ENCODE data around the gene NDUFS4.
"Not testable (repeated sequence)": the region's sequence is repeated elsewhere in the genome, so short reads cannot be mapped to it uniquely, and the experiment has no call there.

NDUFS4 gene

DNA sequence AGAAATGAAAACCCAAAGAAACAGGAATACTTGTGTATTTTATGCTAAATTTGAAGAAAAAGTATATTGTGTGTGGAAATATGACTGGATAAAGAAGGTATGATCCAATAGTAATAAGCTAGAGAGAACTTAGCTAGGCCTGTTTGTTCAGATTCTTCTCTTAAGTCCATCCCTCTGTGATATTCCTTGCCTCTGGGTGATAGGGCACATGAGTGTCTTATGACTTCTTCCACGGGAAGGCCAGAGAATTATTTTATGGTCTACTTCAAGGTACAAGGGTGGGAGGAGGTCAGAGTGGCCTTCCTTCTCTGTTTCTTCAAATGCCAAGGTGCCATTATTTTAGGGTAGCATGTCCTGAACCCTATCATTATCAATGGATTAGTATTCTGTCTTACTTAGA is 113.7 kb downstream of the NDUFS4 start:
- DNase-seq = no peak

DNA sequence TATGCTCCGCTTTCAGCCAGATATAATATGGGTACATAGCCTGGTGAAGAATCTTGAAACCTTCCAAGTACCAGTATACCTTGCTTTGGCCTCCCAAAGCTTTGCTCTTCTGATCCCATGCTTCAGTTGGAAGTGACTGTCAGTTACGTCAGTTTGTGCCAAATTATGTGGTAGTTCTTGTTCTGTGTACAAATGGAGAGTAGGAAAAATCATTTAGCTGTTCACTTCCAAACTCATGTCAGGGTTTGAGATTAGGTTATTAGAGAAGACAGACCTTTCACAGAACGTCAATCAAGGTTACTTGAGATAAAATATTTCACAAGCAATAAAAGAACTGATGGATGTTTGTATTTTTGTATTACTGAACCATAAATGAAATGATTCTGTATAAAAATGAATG is 117.2 kb downstream of the NDUFS4 start:
- DNase-seq = no peak

DNA sequence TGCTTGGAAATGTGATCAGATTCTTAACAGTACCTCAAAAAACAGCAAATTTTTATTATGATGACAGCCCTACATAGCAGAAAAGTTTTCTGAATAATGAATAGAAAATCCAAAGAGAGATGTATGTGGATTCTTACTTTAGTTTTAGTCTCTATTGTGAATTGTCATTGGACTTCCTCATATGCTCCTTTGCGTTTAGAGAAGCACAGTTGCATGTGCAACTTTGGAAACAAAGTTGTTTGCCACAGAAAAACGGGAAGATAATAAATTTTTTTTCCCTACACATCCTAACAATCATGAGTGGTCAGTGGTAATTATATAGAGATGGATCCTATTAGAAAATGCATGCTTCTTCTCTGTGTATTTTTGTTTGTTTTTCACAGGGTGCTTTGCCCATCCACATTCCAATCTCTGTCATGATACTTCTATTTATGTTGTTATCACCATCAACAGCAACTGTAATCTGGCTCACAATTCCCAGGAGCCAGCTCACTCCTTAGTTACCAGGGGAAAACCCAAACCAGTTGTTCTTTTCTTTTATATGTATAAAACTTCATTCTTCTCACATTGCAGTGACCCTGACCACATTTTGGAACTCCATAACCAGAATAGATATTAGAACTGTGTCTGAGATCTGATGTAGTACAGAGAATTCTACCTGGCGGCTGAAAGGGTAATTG is 118.7 kb downstream of the NDUFS4 start:
- no peak for DNase-seq

DNA sequence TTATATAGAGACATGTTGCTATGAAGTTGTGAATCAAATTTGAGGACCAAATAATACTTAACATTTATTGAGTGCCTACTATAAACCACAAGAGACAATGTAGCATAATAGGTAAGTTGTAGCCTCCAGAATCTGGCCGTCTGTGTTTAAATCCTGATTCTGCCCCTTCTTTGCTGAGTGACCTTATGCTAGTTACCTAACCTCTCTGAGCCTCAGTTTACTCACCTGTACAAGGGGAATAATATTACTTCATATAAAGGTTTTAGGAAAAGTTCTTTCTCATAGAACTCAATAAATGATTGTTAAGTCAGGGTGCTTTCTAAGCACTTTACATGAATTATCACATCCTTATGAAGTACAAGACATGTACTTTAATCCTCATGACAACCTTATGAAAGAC is 120.6 kb downstream of the NDUFS4 start:
- DNase-seq = no peak

DNA sequence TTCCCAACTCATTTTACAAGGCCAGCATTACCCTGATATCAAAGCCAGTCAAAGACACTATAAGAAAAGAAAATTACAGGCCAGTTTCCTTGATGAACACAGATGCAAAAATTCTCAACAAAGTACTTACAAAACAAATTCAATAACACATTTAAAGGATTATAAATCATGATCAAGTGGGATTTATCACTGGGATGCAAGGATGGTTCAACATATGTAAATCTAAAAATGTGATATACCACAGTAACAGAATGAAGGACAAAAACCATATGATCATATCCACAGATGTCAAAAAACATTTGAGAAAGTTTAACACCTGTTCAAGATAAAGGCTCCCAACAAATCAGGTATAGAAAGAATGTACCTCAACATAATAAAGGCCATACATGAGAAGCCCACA is 130.6 kb downstream of the NDUFS4 start:
- DNase-seq = no peak

DNA sequence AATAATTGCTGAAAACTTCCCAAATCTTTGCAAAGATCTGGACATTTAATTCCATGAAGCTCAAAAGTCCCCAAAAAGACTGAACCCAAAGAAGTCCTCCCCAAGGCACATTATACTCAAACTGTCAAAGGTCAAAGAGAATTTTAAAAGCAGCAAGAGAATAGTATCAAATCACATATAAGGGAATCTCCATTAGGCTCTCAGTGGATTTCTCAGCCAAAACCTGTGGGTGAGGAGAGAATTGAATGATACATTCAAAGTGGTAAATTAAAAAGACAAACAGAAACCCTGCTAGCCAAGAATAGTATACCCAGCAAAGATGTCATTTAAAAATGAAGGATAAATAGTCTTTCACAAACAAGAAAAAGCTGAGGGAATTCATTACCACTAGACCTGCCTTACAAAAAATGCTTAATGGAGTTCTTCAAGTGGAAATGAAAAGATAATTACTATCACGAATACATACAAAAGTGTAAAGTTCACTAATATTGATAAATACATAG is 134.1 kb downstream of the NDUFS4 start:
- no peak for DNase-seq

DNA sequence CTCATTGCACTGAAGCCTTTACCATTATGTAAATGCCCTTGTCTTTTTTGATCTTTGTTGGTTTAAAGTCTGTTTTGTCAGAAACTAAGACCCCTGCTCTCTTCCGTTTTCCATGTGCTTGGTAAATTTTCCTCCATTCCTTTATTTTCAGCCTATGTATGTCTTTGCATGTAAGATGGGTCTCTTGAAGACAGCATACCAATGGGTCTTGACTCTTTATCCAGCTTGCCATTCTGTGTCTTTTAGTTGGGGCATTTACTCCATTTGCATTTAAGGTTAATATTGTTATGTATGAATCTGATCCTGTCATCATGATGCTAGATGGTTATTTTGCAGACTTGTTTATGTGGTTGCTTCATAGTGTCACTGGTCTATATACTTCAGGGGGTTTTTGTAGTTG is 150.0 kb downstream of the NDUFS4 start:
- not testable (repeated sequence) for DNase-seq

DNA sequence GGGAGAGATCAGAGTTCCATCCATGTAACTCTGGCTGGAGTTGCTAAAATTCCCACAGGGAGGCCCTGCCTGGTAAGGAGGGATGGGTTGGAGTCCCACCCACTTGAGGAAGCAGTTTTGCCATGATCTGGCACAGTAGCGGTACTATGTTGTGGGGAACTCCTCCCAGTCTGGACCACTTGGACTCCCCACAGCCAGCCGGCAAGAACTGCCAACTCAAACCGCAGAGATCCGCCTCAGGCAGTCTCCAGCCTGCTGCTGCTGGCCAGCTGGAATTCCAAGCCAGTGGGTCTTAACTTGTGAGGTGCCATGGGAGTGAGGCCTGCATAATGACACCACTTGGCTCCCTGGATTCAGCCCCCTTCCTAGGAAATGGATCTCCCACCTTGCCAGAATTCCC is 151.9 kb downstream of the NDUFS4 start:
- DNase-seq = no peak

DNA sequence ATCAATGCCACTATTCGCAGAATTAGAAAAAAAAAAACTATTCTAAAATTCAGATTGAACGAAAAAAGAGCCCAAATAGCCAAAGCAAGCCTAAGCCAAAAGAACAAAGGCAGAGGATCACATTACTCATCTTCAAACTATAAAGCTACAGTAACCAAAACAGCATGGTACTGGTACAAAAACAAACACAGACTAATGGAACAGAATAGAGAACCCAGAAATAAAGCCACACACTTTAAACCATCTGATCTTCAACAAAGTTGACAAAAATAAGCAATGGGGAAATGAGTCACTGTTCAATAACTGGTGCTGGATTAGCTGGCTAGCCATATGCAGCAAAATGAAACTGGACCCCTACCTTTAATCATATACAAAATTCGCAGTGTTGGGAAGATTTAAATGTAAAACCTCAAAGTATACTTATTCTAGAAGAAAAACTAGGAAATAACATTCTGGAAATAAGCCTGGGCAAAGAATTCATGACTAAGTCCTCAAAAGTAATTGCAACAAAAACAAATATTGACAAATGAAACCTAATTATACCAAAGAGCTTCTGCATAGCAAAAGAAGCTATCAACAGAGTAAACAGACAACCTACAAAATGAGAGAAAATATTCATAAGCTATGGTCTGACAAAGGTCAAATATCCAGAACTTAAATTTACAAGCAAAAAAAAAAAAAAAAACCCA is 153.7 kb downstream of the NDUFS4 start:
- no peak for DNase-seq

DNA sequence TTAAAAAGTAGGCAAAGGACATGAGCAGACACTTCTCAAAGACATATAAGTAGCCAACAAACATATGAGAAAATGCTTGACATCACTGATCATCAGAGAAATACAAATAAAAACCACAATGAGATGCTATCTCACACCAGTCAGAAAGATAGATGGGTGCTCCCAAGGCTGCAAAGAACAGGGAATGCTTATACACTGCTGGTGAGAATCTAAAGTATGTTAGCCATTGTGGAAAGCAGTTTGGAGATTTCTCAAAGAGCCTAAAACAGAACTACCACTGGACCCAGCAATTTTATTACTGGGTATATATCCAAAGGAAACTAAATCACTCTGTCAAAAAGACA is 154.2 kb downstream of the NDUFS4 start:
- DNase-seq = peak; percentile 2

DNA sequence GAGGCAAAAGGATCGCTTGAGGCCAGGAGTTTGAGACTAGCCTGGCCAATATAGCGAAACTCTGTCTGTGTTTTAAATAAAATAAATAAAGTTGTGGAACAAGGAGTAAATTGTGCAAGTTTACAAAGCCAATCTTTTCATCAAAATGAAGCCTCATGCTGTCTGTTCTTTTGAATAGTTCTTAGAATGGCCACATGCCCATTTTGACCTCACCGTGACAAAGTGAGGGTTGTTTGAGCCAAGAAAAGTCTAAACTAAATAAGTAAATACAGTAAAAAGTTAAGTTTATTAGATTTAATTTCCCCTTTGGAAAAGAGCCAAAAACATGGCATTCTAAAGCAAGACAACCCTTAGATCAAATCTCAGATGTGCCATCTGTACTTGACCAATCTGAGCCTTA is 165.7 kb downstream of the NDUFS4 start:
- no peak for DNase-seq

DNA sequence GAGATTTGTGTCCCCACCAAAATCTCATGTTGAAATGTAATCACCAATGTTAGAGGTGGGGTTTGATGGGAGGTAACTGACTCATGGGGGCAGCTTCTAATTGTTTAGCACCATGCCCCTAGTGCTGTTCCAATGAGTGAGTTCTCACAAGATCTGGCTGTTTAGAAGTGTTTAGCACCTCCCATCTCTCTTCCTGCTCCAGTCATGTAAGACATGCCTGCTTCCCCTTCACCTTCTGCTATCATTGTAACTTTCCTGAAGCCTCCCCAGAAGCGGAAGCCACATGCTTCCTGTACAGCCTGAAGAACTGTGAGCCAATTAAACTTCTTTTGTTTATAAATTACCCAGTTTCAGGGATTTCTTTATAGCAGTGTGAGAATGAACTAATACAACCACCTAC is 170.5 kb downstream of the NDUFS4 start:
- no peak for DNase-seq

All from fibroblast of skin of right biceps (primary cell).